ENCODE data around the gene CTIF.

Gene CTIF

DNA sequence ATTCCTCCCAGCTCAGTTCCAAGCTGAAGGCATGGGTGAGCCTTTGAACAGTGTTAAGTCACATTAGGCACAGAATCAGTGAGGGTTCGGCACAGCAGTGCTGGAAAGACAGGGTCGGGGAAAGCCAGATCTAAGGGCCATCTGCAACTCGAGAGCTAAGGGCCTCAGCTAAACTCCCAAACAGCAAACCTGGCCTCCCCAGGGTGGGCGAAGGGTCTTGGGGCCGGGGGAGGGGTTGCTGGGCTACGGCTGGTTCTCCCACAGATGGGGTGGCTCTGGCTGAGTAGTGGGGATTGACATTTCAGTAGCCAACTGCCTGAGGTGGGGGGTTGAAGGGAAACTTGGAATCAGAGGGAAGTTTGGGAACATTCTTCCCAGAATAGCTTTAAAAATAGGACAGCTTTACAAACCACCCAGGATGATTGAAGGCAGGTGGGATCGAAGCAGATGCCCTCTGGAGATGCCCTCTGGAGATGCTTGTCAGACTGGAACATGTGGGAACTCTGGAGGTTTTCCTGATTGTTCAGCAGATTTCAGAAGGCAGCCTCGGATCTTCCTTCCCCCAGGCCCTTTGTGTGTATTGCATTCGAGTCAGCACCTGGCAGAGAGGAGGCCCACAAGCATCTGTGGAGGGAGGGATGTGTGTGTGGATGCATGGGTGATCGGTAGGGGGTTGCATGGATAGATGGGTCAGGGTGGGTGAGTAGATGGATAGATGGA, 255.6 kb downstream of the CTIF start:
- DNase-seq: no peak

- DNase-seq: no peak
These were observed 256.9 kb downstream of the CTIF start for GRCh38 chr18:48795696-48796095.

DNA sequence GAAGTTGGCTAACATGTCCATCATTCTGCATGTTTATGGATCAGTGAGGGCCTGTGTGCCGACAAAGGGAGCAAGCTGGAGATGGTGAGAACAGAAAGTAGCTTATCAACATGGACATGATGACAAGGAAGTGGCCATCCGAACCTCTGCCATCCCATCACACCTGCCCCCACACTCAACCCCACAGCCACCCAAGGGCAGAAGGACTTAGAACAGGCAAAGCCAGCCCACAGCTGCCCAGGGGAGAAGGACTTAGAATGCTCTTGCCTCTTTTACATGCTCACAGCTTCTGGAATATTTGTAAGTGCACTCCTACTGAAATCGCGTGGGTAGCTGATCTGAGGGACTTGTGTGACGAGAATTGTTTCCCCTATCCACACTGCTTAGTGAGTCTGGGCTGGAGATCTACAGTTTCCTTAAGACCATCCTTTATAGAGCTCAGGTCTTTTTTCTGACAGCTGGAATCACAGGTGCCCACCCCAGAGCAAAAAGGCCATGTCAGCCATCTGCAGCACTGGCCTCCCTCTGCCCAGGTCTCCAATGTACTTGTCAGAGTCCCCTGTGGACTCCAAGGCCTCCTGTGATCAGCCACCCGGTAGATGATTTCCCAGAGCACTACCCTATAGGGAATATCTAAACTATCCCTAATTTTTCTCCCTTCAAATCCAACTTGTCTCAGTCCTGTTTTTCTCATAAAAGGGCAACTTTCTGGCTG, 257.8 kb downstream of the CTIF start:
- no peak for DNase-seq

DNA sequence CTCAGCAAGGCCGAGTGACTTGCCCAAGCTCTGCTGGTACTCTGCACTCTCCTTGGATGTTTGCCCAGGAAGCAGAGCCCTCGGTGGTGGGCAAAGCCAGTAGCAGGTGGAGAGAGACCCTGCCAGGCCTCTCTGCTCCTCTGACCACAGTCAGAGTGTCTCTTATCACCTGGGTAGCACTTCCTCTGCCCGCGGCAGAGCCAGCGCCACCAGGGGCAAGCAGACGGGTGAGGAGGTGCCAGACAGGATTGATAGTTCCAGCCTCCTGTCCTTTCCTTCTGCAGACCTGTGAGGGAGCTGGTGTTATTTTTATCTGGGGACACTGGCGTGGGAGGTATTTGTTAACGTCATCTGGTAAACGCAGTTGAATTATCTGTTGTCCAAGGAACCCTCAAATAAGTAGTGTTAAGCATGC, 259.0 kb downstream of the CTIF start:
- DNase-seq: peak in 1 of 5 experiments; percentile 30

DNA sequence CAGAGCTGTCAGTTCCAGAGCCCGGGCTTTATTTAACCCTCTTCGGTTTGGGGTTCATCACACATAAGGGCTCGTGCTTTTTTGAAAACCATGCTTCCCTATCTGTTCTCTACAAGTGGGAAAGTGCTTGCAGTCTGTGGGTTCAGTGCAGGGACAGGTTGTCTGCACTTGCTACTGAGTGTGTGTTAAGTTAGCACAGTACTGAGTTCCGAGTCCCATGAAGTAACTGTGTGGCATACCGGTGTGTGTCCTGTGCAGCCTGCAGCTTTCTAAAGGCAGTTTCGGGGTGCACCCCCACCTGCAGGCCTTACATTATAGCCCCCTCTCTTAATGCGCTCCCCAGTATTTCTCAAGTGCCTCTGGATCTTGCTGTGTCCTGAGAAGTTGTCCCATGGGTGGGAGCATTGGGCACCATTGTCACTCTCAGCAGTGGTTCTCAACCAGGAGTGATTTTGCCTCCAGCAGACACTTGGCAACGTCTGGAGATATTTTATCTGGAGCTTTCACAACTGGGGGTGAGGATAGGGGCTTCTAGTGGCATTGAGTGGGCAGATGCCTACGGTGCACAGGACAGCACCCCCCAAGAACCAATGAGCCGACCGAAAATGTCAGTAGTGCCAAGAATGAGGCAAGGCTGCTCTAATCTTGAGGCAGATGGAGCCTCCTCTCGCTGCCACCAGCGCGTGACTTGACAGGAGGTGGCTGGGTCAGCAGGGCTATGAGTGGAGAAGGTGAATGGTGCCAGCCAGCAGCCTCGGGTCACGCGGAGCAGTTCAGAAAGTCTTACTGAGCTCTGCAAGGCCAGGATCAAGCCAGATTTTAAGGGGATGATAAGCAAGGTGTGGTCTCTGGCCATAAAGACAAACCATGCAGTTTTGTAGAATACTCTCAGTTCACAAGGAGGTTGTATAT, 259.8 kb downstream of the CTIF start:
- DNase-seq: no peak

- no peak for DNase-seq
These were observed 261.0 kb downstream of the CTIF start for GRCh38 chr18:48799724-48800315.

GRCh38 chr18:48800466-48800865, 261.6 kb downstream of the CTIF start:
- DNase-seq: no peak

DNA sequence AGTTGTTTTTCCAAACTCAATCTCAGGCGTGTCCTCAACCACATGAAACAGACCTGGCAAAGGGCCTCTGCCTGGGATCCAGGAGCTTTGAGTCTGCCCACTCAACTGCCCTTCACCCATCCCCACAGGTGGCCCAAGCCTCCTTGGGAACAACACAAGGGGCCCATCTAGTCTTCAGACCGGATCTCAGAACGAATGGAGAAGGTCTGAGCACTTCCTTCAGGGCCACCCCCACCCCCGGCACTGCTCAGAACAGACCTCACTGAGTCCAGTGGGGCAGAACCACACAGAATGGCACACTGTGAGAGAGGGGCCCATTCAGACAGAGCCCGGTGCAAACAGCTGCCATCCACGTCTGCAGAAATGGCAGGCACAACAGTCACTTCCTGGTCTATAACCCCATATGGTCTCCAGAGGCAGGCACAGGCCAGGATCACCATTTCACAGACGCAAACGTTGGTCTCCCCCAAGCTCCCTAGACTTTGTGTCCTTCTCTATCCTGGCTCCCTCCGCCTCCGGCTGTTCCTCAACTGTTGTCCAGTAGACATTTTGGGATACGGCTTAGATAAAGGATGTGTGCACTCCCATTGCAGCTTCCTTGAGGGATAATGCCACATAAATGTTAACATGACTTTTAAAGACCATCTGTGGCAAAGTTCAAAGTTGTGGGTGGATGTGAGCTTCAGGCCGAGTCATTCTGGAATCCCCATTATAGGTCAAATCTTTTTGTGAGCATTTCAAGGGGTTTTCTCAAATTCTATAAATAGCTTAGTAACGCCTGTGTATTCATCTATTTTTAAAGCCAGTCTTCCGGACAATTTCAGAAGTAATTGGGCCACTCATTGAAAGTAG, 262.3 kb downstream of the CTIF start:
- peak in 1 of 5 experiments; percentile 14 for DNase-seq

DNA sequence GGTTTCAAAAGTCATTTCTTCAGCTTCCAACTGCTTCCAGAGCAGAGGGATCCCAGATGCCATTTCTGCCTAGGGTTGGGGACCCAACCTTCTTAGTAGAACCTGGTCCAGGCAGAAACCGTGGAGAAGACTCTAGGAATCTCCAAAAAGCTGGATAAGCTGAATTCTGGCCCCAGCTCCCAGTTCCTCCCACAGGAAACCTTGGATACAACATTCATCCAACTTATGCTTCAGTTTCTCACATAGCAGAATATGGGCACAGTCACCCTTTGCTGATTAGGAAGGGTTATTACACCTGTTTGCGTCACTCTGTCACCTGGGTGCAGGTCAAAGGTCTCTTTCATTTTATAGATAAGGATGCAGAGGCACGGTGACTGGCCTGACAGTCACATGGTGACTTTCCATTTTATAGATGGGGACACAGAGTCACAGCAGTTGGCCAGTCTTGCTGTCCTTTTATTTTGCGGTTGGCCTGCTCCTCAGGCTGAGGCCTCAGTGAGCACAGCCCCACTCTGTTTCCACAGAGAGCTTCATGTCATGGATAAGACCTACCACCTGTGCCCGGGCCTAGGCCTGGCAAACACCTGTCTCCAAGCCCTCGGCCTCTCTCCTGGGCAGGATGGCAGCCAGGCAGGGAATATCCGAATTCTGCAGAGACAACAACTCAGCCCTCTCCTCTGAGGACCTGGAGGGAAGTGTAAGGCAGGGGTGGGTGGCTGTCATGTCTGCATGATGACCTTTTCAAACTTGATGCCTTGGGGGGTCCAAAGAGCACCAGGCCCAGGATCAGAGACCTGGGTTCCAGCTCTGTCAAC, 263.1 kb downstream of the CTIF start:
- no peak for DNase-seq

GRCh38 chr18:48802543-48803290, 263.9 kb downstream of the CTIF start:
- no peak for DNase-seq

DNA sequence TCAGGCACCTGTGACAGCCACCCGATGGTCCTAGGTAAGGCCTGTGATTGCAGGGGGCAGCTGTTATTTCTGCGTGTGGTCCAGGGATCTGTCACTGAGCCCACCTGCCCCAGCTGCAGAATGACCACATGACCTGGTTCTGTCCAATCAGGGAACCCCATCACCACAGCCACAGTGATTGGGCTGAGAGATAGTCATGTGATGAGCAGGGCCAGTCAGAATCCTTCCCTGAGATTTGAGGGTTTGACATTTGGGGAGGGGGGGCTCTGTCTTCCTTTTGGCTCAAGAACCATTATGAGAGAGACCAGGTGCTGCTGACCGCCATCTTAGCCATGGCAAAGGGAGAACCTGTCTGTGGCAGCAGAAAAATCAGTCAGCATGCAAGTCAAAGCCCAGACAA, 264.7 kb downstream of the CTIF start:
- DNase-seq: no peak

- no peak for DNase-seq
These were observed 265.4 kb downstream of the CTIF start for GRCh38 chr18:48803951-48804855.

DNA sequence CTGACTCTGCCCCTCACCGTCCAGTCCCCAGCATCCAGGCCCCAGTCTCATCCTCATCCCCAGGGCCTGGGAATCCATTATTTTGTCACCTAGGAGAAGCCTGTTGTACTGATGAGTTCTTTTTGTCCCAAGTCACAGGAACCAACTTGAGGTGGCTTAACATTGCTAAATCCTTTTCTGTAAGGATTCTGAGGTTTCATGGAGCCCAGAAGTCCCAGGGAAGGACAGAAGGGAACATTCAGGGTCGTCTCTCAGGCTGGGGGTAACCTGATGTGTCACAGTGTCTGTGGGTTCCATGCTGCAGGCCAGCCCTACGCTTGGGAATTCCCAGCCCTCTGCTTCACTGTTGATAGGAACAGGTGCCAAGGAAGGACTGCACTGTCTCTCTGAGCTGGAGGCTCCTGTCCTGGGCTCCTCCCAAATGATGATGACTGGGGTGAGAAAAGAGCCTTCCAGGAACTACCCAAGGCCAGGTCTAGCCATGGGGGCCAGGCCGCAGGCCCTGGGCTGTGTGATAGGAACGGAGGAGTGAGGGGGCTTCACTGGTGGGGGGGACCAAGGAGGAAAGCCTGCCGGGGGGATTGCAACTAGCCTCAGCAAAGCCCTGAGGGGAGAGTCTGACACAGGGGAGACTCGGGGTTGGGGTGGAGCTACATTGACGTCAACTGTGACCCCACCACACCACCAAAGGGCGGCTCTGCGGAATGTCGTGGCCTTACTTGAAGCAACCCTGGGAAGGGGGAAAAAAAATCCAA, 266.2 kb downstream of the CTIF start:
- DNase-seq: no peak

GRCh38 chr18:48805826-48806535, 267.1 kb downstream of the CTIF start:
- DNase-seq: no peak

DNA sequence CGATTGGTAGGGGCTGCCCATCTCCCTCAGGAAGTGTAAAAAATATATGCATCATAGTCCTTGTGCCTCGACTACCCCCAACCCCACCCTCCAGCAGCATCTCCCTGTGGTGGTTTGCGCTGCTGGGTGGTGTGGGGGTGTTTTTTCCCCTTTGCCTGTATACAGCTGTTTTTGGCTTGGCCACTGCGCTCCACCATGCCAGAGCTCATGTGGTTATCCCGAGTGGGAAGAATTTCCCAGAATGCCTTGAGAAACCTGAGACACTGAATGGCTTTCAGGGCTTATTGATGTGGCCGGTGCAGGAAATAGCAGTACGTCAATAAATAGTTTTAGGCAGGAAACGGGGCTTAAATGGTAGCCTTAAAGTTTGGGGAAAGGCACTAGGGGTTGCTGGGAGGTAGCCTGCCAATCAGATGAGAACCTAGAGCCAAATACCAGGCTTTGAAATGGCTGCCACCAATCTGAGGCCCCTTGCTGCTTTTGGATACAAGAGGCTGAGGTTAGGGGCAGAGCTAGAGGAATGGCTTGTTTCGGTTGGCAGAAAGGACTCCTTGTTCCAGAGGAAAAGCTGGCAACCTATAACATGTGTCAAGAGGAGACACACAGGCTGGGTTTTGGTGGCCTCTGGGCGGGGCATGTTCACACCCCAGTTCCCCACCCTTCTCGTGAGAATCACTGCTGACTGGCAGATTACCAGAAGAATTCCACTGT, 267.9 kb downstream of the CTIF start:
- peak in 3 of 5 experiments; percentile 8 to 68 (median 59) for DNase-seq

DNA sequence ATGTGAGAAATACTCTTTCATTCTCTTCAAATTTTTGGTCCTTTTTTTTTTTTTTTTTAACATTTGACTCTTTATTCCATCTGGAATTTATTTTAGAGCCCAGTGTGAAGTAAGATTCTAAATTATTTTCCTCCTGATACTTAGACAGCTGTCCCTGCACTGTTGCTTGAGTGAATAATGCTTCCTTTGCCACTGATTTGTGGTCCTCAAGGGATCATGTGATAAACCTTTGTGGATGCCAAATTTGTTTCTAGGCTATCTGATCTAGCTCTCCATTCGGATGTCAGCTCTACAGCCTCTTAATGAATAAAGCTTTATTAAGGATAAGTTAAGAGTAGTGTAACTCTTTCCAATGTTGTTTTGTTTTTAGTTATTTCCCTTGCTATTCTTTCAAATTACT, 269.6 kb downstream of the CTIF start:
- no peak for DNase-seq

GRCh38 chr18:48809365-48809764, 270.5 kb downstream of the CTIF start:
- DNase-seq: no peak
